HepG2 (cell line): ENCODE measurements around the gene CCDC73. TPM values are rescaled to one million over a fixed set of nuclear protein-coding genes. Genes with fewer than 3 reads are reported as not detected.

Experiments
- ATAC-seq: fragments of 200-7000 bp; cut with Tn5 transposase; 3 replicates; pipeline ENCODE4 v1.9.1; 2020; ENCODE audit warnings: mild to moderate bottlenecking, moderate library complexity
- BruUV-seq: library from RNA; stranded (reverse); fragments of 400-500 nt; replicated peaks from 2 replicates; lab custom pipeline; 2021; lab: Mats Ljungman, UMichigan
- CTCF ChIA-PET: fragments of 300-600 bp; formaldehyde crosslinking; extraction: SDS; loops from one replicate; lab custom pipeline; 2021; ENCODE audit warnings: low total read pairs, inconsistent platforms, low intra/inter-chr PET ratio; lab: Yijun Ruan, JAX
- POLR2A ChIA-PET: fragments of 350-600 bp; sonication (Branson Sonifier 250); formaldehyde crosslinking; loops from one replicate; lab custom pipeline; 2020; ENCODE audit warnings: antibody characterized with exemption, inconsistent platforms; lab: Yijun Ruan, JAX
- DNase-seq: peaks from one replicate; pipeline ENCODE4 v3.0.0-alpha.2; 2015; ENCODE audit warnings: low spot score
- FAIRE-seq: peaks from 3 replicates; lab custom pipeline; 2011; peaks lifted over from hg19 to GRCh38; lab: Jason Lieb, UNC
- H2AFZ ChIP-seq: one replicate; pipeline ENCODE4 v1.6.1; 2011; ENCODE audit warnings: low read length, inconsistent platforms
- H3K27ac ChIP-seq: fragments of 300-600 bp; 3 replicates; pipeline ENCODE4 v1.8.0; 2011; ENCODE audit warnings: mixed run types, mild to moderate bottlenecking, mixed read lengths, low read length, inconsistent platforms; ENCODE audit not compliant: insufficient read depth; ENCODE audit errors: extremely low read length
- H3K27me3 ChIP-seq, 2 experiments: fragments of 200-600 bp in 1 of 2; 2 replicates in 1 of 2; 3 replicates in 1 of 2; pipeline versions ENCODE4 v1.6.0 to v1.8.0; 2011; ENCODE audit warnings: low read length in 2 of 2, mild to moderate bottlenecking in 2 of 2, moderate library complexity in 2 of 2, inconsistent platforms in 1 of 2; ENCODE audit not compliant: insufficient read depth in 2 of 2, control insufficient read depth in 1 of 2
- H3K36me3 ChIP-seq, 2 experiments: fragments of 200-600 bp in 1 of 2; replicated peaks in 1 of 2; 2 replicates in 1 of 2; 3 replicates in 1 of 2; pipeline versions ENCODE4 v1.5.1 to v1.8.0; 2011; ENCODE audit warnings: low read length in 2 of 2, inconsistent platforms in 1 of 2; ENCODE audit not compliant: insufficient read depth in 2 of 2, control insufficient read depth in 1 of 2
- H3K4me1 ChIP-seq: 2 replicates; pipeline ENCODE4 v1.5.1; 2012; ENCODE audit warnings: low read length, inconsistent platforms; ENCODE audit not compliant: insufficient read depth
- H3K4me2 ChIP-seq: 2 replicates; pipeline ENCODE4 v1.6.0; 2011; ENCODE audit warnings: low read depth, low read length, inconsistent platforms
- H3K4me3 ChIP-seq, 3 experiments: fragments of 200-600 bp in 1 of 3; sonication (generic), shearing (Covaris generic) in 1 of 3; replicated peaks in 1 of 3; 2 replicates each; pipeline ENCODE4 v1.5.1; 2011 to 2016; ENCODE audit warnings: low read length in 3 of 3, inconsistent platforms in 2 of 3, low read depth in 2 of 3, mild to moderate bottlenecking in 2 of 3, control low read depth in 1 of 3, mixed read lengths in 1 of 3; ENCODE audit not compliant: insufficient read depth in 1 of 3
- H3K79me2 ChIP-seq: one replicate; pipeline ENCODE4 v1.6.1; 2011; ENCODE audit warnings: low read length, inconsistent platforms; ENCODE audit not compliant: insufficient read depth
- H3K9ac ChIP-seq: 2 replicates; pipeline ENCODE4 v1.6.0; 2011; ENCODE audit warnings: mild to moderate bottlenecking, low read depth, low read length, inconsistent platforms; ENCODE audit not compliant: insufficient read depth
- H3K9me3 ChIP-seq: 2 replicates; pipeline ENCODE4 v1.5.1; 2012; ENCODE audit warnings: mild to moderate bottlenecking, low read length
- H4K20me1 ChIP-seq: 2 replicates; pipeline ENCODE4 v1.6.0; 2011; ENCODE audit warnings: inconsistent platforms, mild to moderate bottlenecking, low read length, moderate library complexity; ENCODE audit not compliant: insufficient read depth
- ZNF354B ChIP-seq: sonication (generic); formaldehyde crosslinking; IDR thresholded peaks from 2 replicates; pipeline ENCODE4 v1.8.0; 2022; ENCODE audit warnings: mild to moderate bottlenecking, missing genetic modification reagents
- WGBS: methylation state at CpG from one replicate; pipeline ENCODE4 v1.1.6; 2017; ENCODE audit warnings: low lambda C conversion rate; 5-methylcytosine and 5-hydroxymethylcytosine counted together
- in situ Hi-C: cut with HindIII; loops from 2 replicates; pipeline ENCODE4 v1.10.0; 2017; ENCODE audit warnings: low pct_unique_long_range_greater_than_20kb; ENCODE audit not compliant: extremely low pct_ligation_motif_present
- intact Hi-C: fragments of 100-400 bp; cut with micrococcal nuclease; formaldehyde crosslinking; loops from one replicate; pipeline ENCODE4 v1.10.0; 2022; ENCODE audit not compliant: unreplicated experiment
- polyA plus RNA-seq, 8 experiments: library from polyadenylated mRNA; depleted of rRNA in 3 of 8; stranded (reverse) in 7 of 8; unstranded in 1 of 8; fragments of >200 nt; fragmentation: Illumina TruSeq in 4 of 8; extraction: Trizol in 4 of 8; gene quantifications; 2 replicates each; pipeline versions ENCODE4 v1.2.1 to v1.2.3, GENCODE V29; 2011 to 2016; ENCODE audit warnings: low read depth in 4 of 8, missing spikeins in 1 of 8, mixed read lengths in 1 of 8; ENCODE audit not compliant: insufficient read depth in 1 of 8
- total RNA-seq, 5 experiments: library from RNA; depleted of rRNA; stranded (reverse); fragments of >200 nt; fragmentation: Illumina TruSeq; extraction: Trizol; gene quantifications; 2 replicates each; pipeline ENCODE4 v1.2.3, GENCODE V29; 2016; ENCODE audit warnings: low read depth in 1 of 5
- TF ChIP-seq, protein P1 (sequence below): sonication (generic); formaldehyde crosslinking; IDR thresholded peaks from 2 replicates; pipeline ENCODE4 v1.4.0; 2020; ENCODE audit warnings: missing genetic modification reagents, mild to moderate bottlenecking, borderline replicate concordance

The CCDC73 gene
- total and polyA plus RNA-seq, 2 of the 13 experiments (the other 11 are each of a cell fraction or from before 2014, with no cell fraction given) = 0.01 to 0.11 TPM

DNA sequence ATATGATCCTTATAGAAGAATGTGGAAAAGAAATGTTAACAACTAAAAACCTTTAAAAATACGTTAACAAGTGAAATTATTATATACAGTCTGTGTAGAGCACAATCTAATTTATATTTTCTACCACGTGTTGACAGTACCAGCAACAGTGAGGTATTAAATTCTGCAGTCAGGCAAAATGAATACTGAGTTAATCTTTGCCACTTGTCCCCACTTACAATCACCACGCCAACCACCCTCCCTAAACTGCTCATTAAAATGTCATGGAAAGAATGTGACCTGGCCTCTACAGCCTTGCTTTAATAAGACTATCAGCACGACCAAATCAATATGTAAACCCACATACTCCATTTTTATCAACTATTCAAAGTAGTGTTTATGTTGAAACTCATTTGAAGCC lies 239.4 kb downstream of the CCDC73 start:
- Histone ChIP-seq H3K9me3 (no peaks in the 10 kb centered on the region), H3K79me2 (no peaks in the 10 kb centered on the region), H3K27me3 (peaks cover 0 to 4% of the 10 kb centered on the region in 2 experiments; a peak in 1 of 5 replicates), H3K4me1 (no peaks in the 10 kb centered on the region), H3K27ac (no peak overlapping the region), H3K36me3 (no peaks in the 10 kb centered on the region), H3K9ac (no peak overlapping the region), H3K4me2 (no peak overlapping the region), H2AFZ (no peak overlapping the region), H3K4me3 (no peak overlapping the region), H4K20me1 (no peaks in the 10 kb centered on the region)
- 3% methylated on average over 4 of the region's 4 CpGs for WGBS
- in situ Hi-C loops = no loop called here
- CTCF ChIA-PET = no interaction called here
- ATAC-seq = no peak
- POLR2A ChIA-PET = no interaction called here
- no peak for DNase-seq
- TF ChIP-seq ZNF354B = no peak
- TF ChIP-seq, protein P1, sequence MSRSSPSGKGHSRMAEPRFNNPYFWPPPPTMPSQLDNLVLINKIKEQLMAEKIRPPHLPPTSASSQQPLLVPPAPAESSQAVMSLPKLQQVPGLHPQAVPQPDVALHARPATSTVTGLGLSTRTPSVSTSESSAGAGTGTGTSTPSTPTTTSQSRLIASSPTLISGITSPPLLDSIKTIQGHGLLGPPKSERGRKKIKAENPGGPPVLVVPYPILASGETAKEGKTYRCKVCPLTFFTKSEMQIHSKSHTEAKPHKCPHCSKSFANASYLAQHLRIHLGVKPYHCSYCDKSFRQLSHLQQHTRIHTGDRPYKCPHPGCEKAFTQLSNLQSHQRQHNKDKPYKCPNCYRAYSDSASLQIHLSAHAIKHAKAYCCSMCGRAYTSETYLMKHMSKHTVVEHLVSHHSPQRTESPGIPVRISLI = no peak
- BruUV-seq = no TSS peak
- intact Hi-C loops = no loop called here
- no peak for FAIRE-seq

Other genes starting within 250 kb of the CCDC73 start
- gene EIF3M, start 210.8 kb downstream of the CCDC73 start, total RNA-seq (2016; rRNA removed; fragmentation: Illumina TruSeq; extraction: Trizol) = 389 and 593 TPM in 2 replicates
- gene EIF3M, start 210.8 kb downstream of the CCDC73 start, polyA plus RNA-seq (2011; rRNA removed) = 226 and 279 TPM in 2 replicates
- 0.86 and 0.95 TPM in 2 replicates for gene PRRG4, start 35.3 kb upstream of the CCDC73 start, total RNA-seq (2016; rRNA removed; fragmentation: Illumina TruSeq; extraction: Trizol)
- 0.24 and 0.25 TPM in 2 replicates for gene PRRG4, start 35.3 kb upstream of the CCDC73 start, polyA plus RNA-seq (2011; rRNA removed)
- 17.3 and 46.6 TPM in 2 replicates for gene QSER1, start 98.1 kb upstream of the CCDC73 start, total RNA-seq (2016; rRNA removed; fragmentation: Illumina TruSeq; extraction: Trizol)
- gene QSER1, start 98.1 kb upstream of the CCDC73 start, polyA plus RNA-seq (2011; rRNA removed) = 7.2 and 8.9 TPM in 2 replicates
- 33.3 and 37.9 TPM in 2 replicates for gene DEPDC7, start 221.2 kb upstream of the CCDC73 start, total RNA-seq (2016; rRNA removed; fragmentation: Illumina TruSeq; extraction: Trizol)
- 14.7 and 17.3 TPM in 2 replicates for gene DEPDC7, start 221.2 kb upstream of the CCDC73 start, polyA plus RNA-seq (2011; rRNA removed)
- gene TCP11L1, start 244.9 kb upstream of the CCDC73 start, total RNA-seq (2016; rRNA removed; fragmentation: Illumina TruSeq; extraction: Trizol) = 10.1 and 14.0 TPM in 2 replicates
- 7.4 and 7.9 TPM in 2 replicates for gene TCP11L1, start 244.9 kb upstream of the CCDC73 start, polyA plus RNA-seq (2011; rRNA removed)